CD4-positive, alpha-beta T cell treated with Interleukin-1 beta for 1 hour (primary cell): Measurements from ENCODE around the gene C2CD3.
A peak's percentile ranks its signal among the peaks of the same experiment; 100 is the strongest.

ENCODE experiments used
- DNase-seq, 2 donors: peaks; one replicate each; pipeline ENCODE4 v3.0.0-alpha.2; 2020 to 2022

Gene C2CD3

DNA sequence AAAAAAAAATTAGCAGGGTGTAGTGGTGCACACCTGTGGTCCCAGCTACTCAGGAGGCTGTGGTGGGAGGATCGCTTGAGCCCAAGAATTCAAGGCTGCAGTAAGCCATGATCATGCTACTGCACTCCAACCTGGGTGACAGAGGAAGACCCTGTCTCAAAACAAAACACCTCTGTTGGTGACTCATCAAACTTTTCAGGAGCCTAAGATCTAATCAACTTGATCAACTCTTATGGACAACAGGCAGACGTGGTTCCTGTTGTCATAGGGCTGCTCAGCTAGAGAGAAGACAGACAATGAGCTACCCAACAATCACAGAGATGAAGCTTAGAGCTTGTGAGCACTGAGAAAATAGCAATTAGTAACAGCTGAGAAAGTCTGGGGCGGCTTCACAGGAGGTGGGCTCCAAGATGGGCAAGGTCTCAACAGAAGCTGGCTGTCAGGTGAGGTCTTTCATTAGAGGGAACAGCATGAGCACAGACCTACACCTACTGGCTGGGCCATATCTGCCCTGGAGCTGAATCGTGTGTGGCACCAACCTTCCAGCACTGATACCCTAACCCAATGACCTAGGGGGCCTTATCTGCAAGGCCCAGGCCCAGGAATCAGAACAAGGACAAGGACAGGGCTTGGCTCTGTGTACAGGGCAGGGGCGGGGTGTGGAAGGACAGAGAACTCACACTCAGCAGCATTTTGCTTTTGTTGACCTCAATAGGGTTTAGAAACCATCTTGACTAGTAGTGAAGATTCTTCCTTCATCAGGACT, 154.7 kb downstream of the C2CD3 start:
- no peak for DNase-seq

DNA sequence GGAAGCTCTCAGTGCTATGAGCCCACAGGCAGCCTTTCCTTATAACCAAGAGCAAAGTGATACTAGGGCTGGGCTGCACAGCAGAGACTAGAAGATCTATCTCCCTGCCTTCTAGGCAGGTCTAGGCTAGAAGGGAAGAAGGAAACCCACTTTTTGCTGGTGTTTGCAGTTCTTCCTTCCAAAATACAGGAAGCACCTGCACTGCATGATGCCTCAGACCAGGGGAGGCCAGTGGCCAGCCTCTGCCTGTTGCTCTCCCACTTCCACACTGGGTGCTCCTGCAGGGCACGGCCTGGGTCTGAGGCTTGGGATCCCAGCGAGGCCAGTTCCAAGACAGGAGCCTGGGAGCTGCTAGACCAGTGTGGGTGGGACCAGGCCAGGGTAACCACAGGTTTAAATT, 155.9 kb downstream of the C2CD3 start:
- DNase-seq = no peak

DNA sequence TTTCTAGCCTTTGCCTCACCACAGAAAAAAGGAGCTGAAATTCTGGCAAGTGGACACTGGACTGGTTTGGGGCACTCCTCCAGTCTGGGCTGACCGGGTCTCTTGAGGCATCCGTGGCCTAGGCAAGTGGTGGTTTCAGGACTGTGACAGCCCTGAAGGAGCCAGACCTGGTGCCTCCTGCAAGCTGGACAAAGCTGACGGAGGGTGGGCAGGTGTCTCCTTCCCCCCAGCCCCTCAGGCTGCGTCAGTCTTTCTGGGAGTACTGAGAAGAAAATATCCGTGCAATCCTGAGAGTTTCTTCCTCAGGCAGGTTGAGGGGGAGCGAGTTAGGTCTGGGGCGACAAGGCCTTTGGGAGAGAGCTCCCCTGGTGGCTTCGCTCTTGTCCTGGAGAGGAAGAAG, 157.7 kb downstream of the C2CD3 start:
- no peak for DNase-seq

DNA sequence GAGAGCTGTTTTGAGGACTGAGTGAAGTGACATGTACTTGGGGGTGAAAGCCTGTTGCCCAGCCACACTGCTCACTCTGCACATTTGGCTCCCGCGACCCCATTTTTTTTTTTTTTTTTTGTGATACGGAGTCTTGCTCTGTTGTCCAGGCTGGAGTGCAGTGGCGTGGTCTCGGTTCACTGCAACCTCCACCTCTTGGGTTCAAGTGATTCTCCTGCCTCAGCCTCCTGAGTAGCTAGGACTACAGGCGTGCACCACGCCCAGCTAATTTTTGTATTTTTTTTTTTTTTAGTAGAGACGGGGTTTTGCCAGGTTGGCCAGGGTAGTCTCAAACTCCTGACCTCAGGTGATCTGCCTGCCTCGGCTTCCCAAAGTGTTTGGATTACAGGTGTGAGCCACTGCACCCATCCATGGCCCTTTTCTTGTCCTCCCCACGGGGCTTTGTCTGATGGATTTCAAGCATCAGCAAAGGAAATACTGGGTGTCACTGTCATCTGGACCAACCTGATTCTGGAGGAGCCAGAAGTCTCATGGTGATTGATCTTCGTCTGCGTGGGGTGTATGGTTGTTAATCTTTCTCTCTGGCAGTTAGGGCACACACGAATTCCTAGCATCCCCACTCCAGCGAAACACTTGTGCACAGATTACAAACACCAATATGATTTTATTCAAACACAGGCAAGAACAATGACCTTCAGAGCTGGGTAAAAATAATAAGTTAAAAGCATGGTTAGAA, 158.6 kb downstream of the C2CD3 start:
- no peak for DNase-seq

DNA sequence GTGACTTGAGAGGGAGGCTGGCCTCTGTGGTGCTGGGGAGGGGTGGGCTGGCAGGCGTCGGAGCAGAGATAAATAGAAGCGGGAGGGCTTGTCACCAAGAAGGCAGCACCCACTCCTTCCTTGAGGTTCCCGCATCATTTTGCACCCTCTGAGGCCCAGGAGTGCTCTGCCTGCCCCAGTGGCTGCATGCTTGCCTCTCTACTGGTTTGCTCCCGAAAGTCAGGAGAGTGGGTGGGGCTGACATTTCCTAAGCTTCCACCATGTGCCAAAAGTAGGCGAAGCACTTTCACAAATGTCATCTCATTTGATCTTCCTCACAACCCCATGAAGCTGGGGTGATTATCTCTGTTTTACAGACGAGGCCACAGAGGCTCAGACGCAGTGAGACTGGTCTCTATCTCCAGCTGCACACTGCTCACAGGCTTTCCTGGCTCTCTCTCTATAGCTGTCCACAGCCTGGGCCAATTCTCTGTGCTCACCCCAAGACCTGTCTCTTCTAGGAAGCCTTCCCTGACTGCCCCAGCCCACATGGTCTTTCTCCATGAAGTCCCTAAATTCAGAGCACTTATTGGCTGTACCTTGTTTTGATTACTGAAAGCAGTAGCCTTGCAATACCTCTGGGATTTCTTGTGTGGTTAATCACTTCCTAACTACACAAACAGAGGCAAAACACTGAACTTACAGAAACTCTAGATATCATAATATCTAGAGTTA, 159.3 kb downstream of the C2CD3 start:
- peak; percentile 69 to 70 for DNase-seq

DNA sequence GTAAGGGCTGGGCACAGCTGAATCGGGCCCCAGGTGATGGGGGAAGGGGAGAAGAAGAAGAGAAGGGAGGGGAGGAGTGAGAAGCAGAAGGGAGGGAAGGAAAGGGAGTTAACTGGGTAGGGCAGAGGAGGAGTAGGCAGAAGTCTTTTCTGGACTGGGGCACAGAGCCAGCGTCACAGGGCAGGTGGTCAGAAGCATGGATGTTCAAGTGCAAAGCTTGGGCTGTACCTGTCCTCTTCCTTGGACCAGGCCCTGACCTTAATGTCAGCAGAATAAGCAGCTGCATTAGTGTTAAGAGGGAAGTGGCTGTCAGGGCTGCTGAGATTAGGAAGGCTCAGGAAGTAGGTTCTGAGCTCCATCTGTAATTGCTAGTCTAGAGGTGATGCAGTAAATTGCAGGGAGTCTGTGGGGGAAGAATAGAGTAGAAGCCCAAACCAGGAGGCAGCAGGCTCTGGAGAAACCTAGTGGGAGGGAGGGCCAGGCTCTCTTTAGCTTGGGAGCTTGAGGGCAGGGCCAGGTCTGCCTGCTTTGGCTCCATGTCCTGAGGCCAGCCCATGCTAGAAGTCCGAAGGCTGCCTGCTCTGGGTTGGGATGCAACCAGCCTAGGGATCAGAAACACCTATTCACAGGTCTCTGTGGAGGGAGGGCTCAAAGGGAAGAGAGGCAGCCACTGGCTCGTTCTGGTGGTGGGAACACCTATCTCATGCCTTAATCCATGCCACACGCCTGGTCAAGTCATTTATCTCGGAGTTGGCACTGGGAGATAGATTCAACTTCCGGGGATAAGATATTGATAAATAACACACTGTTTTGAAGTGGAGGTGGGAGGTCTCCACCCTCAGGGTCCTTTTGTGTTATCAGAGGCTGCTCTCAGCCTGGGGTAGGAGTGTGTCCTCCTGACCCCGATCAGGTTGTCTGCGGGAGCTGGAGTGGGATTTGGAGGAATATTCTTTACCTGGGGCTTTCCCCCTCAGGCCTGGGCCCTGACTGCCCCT, 160.2 kb downstream of the C2CD3 start:
- no peak for DNase-seq

DNA sequence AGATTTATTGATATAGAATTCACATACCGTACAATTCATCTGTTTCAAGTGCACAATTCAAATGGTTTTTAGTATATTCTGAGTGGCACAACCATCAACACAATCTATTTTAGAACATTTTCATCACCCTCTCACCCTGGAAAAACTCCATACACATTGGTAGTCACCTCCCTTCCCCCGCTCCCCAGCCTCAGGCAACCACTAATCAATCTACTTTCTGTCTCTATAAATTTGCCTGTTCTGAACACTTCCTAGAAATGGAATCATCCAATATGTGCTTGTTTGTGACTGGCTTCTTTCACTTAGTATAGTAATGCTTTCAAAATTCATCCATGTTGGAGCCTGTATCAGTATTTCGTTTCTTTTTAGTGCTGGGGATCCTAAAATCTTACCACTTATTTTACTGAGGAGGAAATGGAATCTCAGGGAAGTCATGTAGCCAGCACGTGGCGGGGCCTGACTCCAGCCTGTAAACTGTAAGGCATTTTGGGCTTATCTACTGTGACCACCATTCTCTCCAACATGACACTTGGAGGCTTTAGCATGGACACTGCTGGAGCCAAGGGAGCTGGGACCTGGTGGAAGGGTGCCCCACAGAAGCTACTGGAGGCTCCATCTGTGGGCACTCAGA, 161.0 kb downstream of the C2CD3 start:
- DNase-seq = no peak

DNA sequence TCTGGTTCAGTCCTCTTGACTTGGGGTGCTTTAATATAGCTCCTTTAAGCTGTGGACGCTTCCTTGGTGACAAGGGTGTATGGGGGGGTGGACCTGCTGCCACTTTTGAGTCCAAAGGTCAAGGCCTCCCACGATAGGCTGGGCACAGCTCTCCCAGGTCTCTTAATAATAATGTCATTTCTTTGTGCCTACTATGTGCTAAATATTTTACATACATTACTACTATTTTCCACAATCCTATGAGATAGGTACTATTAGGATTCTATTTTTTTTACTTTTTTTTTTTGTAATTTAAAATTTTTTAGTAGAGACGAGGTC, 161.6 kb downstream of the C2CD3 start:
- DNase-seq = no peak

DNA sequence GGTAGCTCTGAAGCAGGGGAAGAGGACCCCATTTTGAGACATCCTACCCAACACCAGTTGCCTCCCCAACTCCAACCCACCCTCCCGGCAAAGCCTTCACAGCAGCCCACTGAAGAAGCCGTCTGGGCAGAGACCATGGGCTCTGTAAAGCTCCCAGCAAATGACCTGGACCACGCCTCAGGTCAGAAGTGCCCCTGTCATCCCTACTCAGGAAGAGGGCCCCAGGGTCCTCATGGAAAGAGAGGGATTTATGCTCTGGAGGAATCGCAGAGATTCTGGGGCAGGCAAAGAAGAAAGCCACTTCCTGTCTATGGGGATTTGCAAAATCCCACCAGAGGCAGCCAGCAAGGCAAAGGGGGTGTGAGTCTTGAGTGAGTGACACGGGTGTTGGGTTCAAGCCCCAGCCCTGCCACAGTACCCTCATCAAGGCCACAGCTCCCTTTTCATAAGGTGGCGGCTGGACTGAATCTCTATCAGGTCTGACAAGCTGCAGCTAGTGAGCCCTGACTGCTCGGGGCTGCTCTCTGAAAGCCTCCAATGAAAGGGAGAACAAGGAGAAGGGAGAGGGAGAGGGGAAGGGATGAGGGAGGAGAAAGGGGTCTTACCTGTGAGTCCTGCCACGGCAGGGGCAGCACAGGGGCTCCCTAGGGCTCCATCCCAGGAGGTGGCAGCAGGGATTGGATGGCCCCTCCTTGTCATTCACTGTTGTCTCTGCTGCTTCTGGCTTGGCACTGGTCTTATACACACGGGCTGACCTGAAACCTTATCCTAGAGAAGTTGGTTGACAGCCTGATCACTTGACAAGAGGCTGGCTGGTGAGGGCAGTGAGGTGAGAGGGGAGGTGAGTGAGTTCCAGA, 162.2 kb downstream of the C2CD3 start, which contains the start of gene UCP3:
TSS of gene UCP3 (minus strand) at position 713 of the 857 bp plus-strand sequence. CDS start 2,043 bp downstream, outside the sequence.
- DNase-seq = no peak

DNA sequence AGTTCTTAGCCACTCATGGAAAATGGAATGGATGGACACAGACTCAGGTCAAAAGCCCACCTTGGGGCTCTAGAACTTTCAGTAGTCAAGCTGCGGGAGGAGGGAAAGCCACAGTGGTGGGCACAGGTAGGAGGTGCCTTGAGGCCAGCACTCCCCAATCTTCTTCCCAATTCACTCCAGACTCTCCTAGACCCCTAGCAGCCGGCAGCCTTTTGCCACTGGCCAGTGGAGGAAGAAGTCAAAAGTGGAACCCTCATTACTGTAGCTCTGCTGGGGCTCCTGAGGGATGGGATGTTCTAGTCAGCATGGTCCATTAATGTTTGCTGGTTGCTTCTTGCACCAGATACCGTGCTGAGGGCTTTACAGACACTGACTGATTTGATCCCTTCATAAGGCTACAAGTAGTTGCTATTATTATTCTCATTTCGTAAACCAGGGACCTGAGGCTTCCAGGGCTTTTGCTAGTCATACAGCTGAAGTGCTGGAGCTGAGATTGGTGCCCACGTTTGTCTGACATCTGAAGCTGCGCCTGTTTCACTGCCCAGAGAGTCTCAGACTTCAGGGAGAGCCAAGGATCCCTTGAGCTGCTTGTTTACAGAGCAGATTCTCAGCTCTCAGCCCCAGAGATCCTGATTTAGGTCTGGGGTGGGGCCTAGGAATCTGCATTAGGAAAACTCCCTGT, 163.0 kb downstream of the C2CD3 start:
- no peak for DNase-seq

DNA sequence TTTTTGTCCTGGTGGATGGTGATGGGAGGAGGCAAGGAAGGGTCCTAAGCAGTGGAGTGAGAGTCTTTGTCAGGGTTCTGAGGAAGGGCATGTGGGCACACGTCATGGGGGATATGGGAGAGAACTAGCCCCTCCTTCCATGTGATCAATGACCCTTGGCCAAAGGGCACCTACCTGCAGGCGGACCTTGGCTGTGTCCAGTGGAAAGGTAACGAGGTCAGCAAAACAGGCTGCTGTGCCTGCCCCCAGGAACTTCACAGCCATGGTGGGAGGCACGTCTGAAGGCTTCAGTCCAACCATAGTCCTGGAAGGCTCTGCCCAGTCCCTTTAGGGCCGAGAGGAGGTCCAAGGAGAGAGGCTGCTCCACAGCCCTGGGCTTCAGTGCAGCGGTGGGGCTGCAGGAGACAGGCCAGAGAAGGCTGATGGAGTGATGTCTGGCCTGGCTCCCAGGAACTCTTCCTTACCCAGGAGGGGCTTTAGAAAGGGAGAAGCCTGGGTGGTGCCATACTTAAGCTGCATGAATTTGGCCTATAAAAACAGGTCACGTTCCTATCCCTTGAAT, 164.0 kb downstream of the C2CD3 start:
- DNase-seq = no peak

DNA sequence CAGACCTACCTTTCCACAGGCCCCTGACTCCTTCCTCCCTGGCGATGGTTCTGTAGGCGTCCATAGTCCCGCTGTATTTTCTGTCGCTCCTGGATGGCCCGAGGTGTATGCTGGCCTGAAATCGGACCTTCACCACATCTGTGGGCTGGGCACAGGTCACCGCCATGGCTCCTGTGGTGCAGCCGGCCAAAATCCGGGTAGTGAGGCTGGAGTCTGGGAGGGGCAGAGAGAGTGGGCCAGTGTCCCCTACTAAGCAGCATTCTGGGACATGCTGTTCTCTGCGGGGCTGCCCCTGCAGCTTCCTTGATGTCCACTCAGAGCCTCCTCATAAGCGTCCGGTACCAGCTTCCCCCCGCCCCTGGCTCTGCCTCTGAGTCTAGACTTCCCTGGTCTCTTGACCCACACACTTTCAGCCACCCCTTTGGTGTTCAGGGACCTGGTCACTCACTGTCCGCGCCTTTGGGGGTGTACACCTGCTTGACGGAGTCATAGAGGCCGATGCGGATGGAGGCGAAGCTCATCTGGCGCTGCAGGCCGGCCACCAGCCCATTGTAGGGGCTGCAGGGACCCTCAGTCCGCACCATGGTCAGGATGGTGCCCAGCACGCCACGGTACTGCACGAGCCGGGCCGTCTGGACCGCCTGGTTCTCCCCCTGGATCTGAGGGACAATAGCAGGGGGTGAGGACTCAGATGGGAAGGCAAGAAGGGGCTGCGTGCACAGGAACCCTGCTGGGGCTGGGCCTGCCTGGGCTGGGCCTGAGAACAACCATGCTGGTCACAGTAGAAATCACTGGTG, 164.9 kb downstream of the C2CD3 start:
- DNase-seq = no peak

DNA sequence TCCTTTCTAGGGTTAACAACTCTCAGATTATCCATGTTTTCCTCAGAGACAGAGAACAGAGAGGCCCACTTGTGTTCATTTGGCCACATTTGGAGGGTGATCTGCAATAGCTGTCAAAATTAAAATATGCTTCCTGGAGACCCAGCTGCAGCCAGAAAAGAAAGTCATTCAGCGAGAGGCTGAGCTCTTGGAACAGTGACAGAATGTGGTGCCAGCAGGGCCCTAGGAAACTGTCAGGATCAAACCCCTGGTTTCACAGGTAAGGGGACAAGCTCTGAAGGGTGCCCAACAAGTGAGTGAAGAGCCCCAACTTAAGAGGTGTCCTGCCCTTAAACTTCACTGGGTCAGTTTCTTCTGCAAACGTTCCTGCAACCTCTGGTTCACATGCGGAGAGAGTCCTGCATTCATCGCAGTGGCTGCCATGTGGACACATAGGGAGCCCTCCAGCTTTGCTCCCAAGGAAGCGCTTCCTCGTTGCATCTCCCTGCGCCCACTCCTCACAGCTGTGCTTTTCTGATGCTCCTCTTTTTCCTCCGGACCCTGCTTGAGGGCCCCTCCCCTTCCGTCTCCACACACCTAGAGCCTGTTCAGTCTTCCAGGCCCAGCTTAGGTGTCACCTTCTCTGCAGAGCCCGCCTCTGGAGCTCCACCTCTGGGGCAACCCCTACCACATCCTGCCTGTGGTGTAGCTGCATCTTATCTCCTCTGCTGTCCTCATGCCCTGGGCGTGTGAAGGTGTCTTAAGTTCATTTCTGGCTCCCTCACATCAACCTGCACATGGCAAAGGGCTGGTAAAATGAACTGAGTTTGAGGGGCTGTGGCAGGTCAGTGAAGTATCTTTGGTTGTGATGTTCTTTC, 165.8 kb downstream of the C2CD3 start:
- peak; percentile 88 for DNase-seq

DNA sequence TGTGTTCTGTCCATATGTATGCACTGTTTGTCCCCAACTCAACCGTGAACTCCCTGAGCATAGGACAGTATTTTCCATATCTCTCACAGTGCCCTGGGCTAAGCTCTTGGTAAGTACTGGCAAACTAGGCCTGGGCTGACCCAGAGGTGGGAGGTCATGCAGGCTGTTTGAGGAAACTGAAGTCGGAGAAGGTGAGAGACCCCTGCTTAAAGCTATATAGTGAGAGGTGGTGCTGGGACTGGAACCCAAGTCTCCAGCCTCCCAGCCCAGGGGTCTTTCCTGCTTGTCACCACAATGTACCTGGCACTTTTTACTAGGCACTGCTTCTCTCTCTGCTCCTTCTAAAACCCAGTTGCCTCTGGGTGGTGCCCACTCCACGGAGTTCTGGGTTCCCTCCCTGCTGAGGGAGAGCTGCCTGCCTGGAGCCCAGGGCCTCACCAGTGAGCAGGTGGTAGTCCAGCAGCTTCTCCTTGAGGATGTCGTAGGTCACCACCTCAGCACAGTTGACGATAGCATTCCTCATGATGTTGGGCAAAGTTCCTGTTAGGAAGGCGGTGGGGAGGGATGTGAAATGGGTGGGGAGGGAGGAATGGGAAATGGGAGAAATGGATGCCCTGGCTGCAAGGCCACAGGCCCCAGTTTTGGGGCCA, 166.6 kb downstream of the C2CD3 start:
- DNase-seq = no peak

DNA sequence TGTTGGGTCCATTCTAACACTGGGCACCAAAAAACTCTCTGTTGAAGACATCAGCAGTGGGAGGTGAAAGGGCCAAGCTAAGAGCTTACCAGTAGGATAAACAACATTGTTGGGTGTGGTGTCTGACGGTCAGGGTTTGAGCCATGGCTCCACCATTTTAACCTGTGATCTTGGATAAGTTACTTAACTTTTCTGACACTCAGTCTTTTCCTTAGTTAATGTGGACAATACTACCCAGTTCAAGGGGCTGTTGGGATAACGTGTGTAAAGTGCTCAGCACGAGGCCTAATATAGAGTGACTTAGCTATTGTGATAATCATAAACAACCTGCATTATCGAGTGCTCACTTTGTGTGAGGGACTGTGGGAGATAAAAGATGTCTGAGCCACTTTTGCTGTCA, 168.0 kb downstream of the C2CD3 start:
- DNase-seq = no peak

DNA sequence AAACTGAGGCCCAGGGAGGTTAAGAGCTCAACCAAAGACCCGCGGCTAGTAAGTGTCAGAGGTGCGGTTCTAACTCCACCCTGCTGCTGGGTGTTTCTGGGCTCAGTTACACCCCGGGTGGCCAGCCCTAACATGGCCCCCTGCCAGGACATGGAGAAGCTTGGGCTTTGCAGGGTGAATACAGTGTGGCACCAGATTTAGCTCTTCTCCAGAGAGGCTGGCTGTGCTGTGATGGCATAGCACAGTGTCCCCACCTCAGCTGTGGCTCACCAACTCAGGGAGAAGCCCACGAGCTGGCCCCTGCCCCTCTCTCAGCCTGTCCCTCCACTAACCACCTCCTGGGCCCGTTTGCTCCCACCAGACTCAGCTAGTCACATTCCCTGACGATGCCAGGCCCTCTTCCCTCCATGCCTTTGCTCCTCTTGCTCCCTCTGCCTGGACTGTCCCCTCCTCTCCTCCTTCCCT, 168.9 kb downstream of the C2CD3 start:
- DNase-seq = peak in 1 of 2 donors; percentile 21

DNA sequence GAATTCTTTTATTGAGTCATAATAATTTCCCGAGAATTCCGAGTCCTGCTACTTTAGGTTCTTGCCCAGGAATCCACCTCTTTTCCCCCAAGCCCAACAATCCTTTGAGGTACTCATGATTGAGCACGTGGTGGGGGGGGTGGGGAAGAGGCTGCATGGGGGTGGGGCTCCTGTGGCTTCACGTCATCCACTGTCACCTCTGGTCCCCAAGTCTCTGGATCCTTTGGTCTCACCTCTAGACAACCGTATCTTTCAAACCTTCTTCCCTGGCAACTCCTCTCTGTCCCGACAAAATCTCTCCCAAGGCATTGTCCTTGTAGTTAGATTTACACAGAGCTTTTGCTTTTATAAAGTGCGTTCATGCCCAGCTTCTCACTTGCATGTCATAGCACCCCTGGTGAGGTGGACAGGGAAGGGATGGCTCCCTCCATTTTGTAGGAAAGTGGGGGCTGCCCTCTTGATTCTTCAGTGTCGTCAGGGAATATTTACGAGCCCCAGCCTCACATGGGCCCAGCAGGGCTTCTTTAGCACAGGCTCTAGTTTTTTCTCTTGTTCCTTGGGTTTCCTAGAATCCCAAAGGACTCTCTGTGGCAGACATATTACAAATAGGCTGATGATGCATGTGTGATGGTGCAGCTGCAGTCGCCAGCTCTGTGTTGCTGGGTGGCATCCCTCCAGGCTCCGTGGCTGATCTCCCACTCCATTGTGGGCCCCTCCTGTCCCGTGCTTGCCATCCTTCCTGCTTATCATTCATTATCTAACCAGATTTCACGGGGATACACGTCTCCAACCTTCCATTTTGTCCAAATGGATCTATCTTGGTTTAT, 170.3 kb downstream of the C2CD3 start:
- no peak for DNase-seq
